COLO829 (cell line): ENCODE data around the gene MTNR1B.

ENCODE experiments used
- DNase-seq: peaks from one replicate; pipeline ENCODE4 v3.0.0; 2012; ENCODE audit warnings: low spot score

MTNR1B gene

DNA sequence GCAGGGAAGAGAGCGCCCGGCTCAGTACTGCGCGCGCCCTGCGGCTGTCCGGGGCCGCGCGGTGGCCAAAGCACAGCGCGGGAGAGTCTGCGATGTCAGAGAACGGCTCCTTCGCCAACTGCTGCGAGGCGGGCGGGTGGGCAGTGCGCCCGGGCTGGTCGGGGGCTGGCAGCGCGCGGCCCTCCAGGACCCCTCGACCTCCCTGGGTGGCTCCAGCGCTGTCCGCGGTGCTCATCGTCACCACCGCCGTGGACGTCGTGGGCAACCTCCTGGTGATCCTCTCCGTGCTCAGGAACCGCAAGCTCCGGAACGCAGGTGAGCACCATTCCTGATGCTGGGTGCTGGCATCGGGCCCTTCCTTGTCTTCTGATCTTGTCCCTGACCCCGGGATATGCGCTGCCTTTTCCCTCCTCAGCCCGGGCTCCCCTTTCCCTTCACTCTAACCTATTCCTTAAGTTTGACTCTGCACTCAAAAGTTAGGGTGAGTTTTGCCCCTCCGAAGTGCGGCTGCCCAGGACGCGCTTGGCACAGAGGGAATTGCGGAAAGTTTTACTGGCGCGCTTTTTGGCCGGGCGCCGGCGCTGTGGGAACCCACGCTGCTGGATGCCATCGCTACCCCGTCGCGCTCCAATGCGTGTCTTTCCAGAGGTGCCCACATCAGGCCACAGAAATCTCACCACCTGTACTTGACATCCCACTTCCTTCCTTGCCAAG, at the start of gene MTNR1B:
Gene MTNR1B, plus strand, starts transcription at position 18 of the 714 bp plus-strand sequence. Its CDS starts 75 bp downstream, at position 93.
- DNase-seq = no peak

DNA sequence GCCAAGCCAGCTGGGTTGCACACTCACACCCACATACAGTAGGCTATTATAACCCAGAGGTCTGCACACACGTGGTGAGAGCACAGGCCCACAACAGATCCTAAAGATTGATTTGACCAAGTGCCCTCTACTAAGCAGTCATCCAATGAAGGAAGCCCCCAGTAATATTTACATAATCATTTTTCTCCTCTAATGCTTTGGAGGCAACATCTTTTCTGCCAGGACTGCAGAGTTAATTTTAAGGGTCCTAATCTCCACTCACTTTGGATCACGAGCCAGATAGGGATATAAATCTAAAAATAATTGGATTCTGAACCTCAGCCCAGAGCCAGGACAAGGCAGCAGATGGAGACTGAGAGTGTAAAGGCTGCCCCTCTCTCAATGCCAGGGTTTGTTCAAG, 49.1 kb upstream of the MTNR1B start:
- DNase-seq = no peak

DNA sequence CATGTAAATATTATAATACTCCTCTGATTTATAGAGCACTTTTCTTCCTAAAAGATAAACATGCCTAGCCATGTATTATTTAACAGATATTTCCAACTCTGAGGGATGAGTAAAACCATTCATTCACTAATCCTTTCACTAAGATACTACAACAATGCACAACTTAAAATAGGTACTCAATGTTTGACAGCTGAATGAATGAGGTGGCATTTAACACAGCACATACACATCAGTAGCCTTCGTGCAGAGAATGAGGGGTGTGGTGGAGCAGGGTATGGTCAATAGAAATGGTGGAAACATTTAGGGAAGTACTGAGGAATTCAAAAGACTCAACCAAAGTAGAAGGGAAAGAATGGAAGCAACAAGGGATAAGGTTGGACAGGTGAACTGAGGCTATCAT, 46.7 kb upstream of the MTNR1B start:
- no peak for DNase-seq

DNA sequence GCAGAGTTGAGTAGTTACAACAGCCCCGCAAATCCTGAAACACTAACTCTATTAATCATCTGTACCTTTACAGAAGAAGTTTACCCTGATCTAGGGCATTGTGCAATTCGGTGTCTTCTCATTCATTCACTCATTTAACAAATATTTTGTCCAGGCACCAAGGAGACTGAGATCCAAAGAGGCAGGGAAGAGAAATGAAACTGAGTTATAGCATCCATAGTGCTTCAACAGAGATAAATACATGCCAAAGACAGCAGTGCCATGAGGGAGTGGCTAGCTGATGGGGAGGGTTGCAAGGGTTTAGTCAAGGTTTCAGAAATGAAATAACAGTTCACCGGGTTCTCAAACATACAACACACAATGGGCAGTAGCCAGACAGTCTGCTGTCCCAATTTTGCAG, 40.2 kb upstream of the MTNR1B start:
- no peak for DNase-seq

DNA sequence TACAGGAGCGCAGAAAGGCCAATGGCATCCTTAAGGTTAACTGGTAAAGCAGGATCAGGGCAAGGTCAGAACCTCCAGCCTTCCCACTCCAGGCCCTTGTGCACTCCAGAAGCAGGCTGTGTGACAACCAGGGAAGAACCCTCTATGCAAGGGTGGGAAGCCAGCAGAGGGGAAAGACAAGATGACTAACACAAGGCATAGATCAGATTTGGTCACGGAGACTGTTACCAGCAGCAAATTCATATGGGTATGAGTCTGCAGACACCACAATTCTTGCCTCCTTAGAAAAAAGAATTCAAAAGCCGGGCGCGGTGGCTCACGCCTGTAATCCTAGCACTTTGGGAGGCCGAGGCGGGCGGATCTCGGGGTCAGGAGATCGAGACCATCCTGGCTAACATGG, 39.8 kb upstream of the MTNR1B start:
- no peak for DNase-seq

DNA sequence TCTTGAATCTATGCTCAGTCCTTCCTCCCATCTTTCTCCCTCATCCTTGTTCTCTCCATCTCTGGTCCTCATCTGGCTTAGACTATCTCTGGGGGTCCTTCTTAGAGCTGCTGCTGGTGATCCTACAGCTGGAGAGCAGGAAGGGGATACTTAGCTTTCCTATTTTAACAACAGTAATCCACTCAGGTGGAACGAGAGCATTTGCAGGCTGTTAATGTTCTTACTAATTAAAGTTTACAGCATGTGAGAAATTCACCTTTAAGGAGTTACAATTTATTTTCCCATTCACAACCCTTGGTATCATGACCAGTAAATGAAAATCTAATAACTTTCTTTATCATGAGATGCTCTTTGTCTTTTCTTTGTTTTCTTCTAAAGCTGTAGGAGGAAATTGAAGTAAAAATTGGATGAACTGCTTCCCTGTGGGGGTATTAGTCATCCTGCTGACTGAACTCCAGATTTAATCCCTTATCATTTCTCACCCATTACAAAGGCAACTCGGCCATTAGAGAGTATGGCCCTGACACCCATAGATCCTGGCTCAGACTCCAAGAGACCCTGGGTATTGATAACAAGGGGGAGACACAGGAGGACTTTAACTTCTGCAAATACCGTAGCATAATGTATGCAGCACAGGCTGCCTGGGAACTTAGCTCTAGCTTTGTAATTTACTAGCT, 37.6 kb upstream of the MTNR1B start:
- peak; percentile 17 for DNase-seq

DNA sequence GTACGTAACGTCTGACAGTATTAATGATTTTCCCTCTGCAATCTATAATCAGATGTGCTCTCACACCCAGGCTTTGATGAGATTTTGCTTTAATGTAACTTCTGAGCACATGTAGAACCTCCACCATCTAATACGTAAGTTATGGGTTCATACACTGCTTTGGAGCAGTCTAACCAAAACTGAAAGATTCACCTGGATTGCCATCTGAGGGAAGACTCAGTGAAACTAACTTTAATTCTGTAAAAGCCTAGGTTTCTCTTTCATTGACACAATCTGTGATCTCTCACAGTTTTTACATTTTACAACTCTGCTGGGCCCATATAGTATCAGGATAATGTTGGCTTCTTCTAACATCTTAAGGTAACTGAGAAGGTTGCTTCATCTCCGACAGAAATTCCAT, 30.1 kb upstream of the MTNR1B start:
- no peak for DNase-seq

DNA sequence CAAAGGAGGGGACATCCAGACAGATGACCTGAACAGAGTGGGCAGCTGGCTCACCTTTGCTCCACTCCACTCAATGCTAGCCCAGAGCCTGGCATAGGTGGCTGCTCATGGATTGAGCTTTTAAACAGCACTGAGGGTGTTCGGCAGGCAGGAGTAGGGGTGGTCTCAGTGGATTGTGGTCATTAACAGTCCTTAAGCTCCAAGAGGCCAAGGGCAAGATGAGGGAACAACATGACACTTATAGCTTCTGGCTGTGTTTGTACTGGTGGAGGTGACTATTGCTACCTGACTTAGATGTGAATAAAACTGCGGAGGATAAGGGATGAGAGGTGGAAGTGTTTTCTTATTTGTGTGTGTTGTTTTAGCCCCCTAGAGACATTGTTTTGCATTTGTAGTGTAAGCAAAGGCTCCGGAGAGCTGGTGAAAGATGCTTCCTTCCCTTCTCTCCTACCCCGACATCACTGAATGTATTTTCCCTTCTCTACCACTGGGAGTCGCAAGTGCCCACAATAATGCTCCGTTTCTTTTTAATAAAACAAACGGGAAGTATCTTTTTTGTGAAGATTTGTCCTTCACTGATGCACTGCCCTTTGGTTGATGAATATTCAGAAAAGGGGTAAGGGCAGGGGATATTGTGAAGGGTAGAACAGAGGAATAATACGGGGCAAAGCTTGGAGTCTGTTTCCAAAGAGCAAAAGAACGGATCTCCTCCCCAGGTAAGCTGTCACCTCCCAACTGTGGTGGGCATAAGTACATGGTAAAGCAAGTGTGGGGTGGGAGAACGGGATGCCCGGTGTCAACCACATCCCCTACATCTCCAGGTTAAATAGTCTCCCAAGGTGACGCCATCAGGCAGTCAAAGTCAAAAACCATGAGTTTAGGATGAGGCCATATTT, 27.5 kb upstream of the MTNR1B start:
- DNase-seq = peak; percentile 73

DNA sequence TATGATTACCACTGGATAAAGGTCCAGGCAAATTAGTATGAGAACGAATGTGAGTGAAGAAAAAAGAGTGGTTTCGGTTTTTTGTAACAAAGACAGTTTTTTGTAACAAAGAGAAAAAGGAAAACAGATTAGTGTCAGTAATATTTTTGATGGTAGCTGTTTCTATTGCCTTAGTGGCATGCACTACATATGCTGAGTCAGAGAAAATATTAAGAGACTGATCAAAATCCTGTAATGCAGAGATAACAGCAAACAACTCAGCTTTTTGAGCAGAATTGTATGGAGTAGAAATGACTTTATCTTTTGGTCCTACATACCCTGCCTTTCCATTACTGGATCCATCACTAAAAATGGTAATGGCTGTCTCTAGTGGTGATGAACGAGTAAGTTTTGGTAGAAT, 22.7 kb upstream of the MTNR1B start:
- no peak for DNase-seq

DNA sequence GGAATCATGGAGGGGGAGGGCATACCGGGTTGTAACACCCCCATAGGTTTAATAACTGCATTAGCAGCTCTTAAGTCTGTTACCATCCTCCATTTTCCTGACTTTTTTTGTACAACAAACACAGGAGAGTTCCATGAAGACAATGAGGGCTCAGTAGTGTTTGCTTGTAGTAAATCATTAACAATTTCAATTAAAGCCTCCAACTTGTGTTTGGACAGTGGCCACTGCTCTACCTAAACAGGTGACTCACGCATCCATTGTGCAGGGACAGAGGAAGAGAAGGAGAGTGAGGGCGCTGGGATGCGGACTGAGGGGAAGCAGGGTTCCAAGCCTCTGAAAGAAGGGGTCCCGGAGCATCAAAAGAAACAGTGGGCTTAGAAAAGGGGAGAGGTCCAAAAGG, 21.3 kb upstream of the MTNR1B start:
- DNase-seq = no peak

DNA sequence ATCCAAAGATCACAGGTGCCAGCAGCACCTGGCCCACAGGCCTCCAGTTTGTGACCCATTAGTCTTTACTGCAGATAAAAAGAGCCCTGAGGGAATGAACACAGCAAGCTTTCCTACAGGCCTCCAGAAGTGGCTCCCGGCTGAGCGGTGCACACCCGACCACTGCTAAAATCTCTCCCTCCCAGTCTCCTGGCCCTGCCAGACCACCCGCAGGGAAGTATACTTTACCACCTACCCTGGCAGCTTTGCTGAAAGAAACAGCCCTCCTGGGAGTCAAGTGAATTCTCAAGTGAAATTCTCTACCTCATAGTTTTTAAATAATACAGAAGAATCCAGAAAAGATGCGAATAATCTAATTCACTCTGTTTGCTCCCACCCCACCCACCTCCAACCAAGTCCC, 15.4 kb upstream of the MTNR1B start:
- DNase-seq = no peak

DNA sequence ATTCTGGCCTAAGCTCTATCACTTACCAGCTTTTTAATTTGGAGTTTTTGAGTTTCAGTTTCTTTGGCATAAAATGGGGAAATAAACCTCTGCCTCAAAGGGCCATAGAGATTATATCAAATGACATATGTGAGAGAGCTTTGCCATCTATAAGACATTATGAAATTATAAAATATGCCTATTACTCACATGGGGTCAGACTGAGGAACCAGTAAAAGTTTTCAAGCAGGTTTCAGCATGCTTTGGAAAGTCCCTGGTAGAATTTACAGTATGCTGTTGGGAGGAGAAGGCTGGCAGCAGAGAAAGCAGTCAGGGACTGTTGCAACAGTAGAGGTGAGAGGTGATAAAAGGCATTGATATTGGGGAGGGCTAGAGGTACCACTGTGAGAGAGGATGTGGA, 13.6 kb upstream of the MTNR1B start:
- DNase-seq = no peak

DNA sequence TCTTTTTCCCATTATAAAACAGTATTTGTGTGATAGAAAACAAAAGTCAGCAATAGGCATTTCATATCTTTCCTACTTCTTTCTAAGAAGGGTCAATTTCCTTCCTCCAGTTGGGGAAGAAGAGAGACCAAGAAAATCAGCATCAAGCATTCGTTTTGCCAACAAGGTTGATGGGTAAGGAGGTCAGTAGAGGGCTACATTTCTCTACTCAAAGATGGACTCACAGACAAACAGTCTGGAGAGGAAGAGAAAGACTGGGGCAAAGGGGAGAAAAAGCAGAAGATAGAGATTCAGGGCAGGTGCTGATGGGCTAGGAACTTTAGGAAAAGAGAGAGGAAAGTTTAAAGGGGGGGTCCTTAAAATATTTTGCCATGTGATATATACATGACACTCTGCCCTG, 8.6 kb upstream of the MTNR1B start:
- DNase-seq = no peak

DNA sequence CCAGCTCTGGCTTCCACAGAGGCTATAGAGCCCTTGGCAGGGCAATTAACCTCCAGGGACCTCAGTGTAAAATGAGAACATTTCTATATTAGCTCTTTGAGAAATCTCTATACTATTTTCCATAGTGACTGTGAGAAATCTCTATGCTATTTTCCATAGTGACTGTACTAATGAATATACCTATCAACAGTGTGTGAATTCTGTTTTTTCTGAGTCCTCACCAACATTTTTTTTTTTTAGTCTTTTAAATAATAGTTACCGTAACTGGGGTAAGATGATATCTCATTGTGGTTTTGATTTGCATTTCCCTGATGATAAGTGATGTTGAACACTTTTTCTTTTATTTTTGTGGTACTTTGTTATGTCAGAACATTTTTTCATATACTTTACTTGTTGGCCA, 7.0 kb upstream of the MTNR1B start:
- no peak for DNase-seq

DNA sequence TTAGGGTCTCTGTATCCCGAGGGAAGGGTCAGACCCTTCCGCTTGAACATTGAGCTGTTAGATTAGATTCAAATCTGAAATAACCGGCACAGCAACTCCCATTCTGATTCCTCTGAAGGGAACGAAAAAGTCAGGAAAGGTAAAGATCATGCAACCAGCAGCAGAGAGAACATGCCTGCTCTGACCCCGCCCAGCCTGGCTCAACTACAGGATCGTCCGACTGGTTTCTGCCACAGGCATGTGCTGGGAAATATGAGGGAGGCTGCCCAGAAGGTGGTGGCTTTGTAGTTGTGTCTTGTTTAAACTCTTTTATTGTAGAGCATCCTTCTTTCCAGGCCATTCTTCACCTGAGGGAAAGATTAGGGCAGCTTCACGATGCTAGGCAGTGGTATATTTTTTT, 5.0 kb upstream of the MTNR1B start:
- no peak for DNase-seq

DNA sequence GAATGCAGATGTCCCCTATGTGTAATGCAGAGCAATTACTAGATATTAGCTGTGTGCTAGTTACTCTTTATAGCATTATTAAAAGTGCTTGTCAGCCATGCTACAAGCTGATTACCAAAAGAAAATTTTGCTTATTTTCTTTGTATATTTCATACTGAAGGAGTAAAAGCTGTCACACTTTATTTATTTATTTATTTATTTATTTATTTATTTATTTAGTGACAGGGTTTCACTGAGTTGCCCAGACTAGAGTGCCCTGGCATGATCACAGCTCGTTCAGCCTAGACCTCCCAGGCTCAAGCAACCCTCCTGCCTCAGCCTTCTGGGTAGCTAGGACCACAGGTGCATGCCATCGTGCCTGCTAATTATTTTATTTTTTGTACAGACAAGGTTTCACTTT, 4.3 kb upstream of the MTNR1B start:
- DNase-seq = no peak

DNA sequence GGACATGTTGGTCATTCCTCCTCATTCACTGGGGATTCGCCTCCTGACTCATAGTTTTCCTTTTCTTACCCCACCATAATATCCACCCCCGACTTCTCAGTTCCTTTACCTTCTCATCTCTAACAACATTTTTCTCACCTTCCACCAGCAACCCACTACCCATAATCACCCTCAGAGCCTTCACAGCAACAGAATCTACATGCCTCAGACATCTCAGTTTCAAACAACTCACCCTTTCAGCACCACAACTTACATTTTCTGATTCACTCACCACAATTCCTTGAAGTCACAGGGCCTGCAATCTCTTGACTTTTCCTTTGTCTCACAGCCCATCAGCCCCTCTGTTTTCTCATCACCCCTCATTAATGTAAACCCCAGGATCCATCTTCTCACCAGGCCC, 2.3 kb upstream of the MTNR1B start:
- DNase-seq = no peak

DNA sequence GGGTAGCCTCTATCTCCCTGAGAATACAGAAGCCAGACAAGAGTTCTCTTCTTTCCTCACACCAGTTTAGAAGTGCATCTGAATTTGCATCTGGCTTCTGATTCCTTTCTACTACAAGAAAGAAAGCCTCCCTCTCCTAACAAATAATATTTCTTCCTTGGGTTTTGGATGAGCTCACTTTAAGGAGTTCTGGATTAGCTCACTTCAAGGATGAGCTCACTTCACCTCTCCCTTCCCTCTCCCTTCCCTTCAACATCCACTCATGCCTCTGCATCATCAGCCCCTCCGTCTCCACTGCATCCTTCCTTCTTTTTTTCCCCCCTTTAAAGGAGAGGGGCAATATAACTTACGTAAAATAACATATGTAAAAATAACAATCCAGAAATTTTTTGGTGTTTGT, 1.6 kb upstream of the MTNR1B start:
- DNase-seq = no peak

DNA sequence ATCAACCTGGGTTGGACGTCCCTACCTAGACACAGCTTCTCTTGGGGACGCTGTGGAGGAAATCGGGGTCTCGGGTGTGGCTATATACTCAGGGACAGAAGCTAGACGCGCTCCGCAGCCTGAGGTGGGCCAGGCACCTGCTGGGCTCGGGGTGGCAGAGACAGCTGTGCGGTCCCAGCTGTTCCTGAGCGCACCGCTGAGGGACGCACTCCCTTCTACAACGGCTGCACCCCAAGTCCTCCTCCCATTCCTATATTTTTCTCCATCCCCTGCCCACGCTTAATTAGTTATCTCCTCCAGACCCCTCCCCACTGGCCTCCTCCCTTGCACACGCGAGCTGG, 188 bp upstream of the MTNR1B start:
- DNase-seq = no peak

DNA sequence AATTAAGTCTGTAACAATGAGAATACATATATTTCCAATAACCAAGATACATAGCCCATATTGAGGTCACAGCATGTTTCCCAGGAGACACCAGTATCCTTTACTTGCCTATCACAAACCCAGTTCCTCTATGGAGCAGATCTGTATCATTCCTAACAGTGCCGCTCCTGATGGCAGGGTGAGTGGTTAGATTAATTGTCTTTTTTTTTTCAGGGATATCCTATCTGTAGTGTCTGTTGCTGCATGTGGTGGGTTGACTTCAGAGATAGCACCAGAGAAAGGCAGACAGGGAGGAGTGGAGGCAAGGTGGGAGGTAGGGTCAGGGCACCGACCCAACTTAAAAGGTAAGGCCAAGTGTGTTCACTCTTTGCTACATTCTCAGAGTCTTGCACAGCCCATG, 2.8 kb downstream of the MTNR1B start:
- no peak for DNase-seq

DNA sequence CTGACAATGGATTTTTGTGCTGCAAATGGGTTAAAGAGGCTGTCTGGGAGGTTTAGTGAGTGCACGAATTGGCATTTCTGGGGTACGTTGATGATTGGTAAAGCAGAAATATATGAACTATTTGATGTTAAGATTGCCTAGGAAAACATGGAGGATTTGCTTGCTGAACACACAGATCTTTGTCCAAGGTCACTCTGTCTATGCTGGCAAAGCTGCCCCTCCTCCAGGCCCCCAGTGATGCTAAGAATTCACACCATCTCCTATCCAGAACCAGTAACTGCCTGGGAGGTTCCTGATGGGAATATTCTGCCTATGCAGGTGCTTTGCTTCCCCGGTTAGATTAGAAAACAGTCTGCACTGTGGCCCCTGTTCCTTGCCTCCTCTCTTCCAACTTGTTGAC, 5.8 kb downstream of the MTNR1B start:
- no peak for DNase-seq

DNA sequence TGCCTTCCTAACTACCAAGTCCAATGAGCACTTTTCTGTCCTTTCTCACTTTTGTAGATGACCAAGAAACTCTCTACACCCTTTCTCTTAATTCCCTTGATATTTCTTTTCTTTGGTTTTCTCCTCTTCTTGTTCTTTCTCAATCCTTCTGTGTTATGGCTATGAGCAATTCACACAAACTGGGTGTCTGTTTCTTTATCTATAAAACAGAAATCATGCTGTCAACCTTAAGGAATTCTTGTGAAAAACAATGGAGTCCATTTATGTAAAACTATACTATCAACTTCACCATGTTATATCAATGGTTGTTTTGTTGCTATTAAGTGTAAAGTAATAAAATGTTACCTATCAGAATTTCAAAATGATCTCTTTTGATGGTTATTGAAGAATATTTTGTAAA, 7.2 kb downstream of the MTNR1B start:
- peak; percentile 23 for DNase-seq

DNA sequence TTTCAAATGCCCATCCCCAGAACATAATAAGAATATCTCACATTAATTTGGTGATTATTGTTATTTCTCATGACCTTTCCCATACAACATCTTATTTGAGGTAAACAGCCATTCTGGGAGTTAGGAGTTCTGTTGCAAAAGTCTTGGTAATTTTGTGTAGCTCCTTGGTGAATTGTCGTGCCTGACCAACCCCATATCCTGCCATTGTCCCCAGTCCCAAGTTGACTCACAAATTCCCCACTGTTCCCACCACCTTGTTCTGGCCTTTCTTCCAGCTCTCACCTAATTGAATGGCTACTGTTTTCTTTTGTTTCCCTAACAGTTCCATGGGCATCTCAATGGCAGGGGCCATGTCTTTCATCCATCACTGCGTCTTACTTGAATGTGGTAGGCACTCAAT, 8.0 kb downstream of the MTNR1B start:
- DNase-seq = no peak
